Measurements from ENCODE around the gene CLDN10.

GRCh38 chr13:95570016-95570415 is 17.5 kb downstream of the CLDN10 start:
- no peak for TF ChIP-seq CTCF (IDR thresholded peaks at IDR 0.05; ENCODE audit: low read depth, low read length)
- no peak for TF ChIP-seq MAX (IDR thresholded peaks at IDR 0.05; ENCODE audit: low read depth, low read length)

Data from NB4 (cell line).